Tibial nerve (tissue), 4 donors: ENCODE results near the gene SPTSSB. TPM values are rescaled to one million over a fixed set of nuclear protein-coding genes. Genes with fewer than 3 reads are reported as not detected.

Experiments used
- DNase-seq, 2 donors: peaks; one replicate each; pipeline ENCODE4 v3.0.0-alpha.2; 2019; ENCODE audit warnings: low spot score in 2 of 2
- H3K27ac ChIP-seq, 4 donors: fragments of 200-600 bp; sonication (generic) in 3 of 4; one replicate each; pipeline ENCODE4 v1.5.1; 2017 to 2019; ENCODE audit warnings: mild to moderate bottlenecking in 1 of 4
- H3K27me3 ChIP-seq, 2 donors: fragments of 200-600 bp; sonication (generic) in 1 of 2; one replicate each; pipeline versions ENCODE4 v1.5.1 to v1.6.0; 2017 to 2019
- H3K36me3 ChIP-seq, 3 donors: fragments of 200-600 bp; sonication (generic); one replicate each; pipeline ENCODE4 v1.5.1; 2018 to 2019
- H3K4me1 ChIP-seq, 4 donors: fragments of 200-600 bp; sonication (generic) in 3 of 4; one replicate each; pipeline ENCODE4 v1.5.1; 2017 to 2019
- H3K4me3 ChIP-seq, 4 donors: fragments of 200-600 bp; sonication (generic) in 3 of 4; one replicate each; pipeline ENCODE4 v1.5.1; 2017 to 2019; ENCODE audit warnings: mild to moderate bottlenecking in 1 of 4, moderate library complexity in 1 of 4
- H3K9me3 ChIP-seq, 4 donors: fragments of 200-600 bp; sonication (generic) in 3 of 4; one replicate each; pipeline ENCODE4 v1.5.1; 2017 to 2019
- EP300 ChIP-seq, 2 donors: sonication (generic); formaldehyde crosslinking; IDR thresholded peaks; one replicate each; pipeline ENCODE4 v1.6.1; 2017; ENCODE audit warnings: antibody characterized with exemption in 2 of 2, mild to moderate bottlenecking in 1 of 2
- POLR2A ChIP-seq, 2 donors: fragments of 450-650 bp; IDR thresholded peaks; one replicate each; pipeline ENCODE4 v1.6.1; 2017; ENCODE audit warnings: antibody characterized with exemption in 2 of 2, mild to moderate bottlenecking in 2 of 2, moderate library complexity in 2 of 2
- WGBS, 2 donors: methylation state at CpG; one replicate each; pipeline ENCODE4 v1.1.5; 2018; 5-methylcytosine and 5-hydroxymethylcytosine counted together
- total RNA-seq, 4 donors: library from RNA; depleted of rRNA; stranded (reverse); fragments of >200 nt; gene quantifications; one replicate each; pipeline ENCODE4 v1.1.0, GENCODE V29; 2016
- TF ChIP-seq, protein P1 (sequence below), 5 experiments: fragments of 200-600 bp in 3 of 5; fragments of 450-650 bp in 2 of 5; sonication (generic) in 3 of 5; IDR thresholded peaks; one replicate each; pipeline ENCODE4 v1.5.1; 2016 to 2019; ENCODE audit warnings: antibody characterized with exemption in 5 of 5, mild to moderate bottlenecking in 3 of 5, moderate library complexity in 2 of 5

Gene SPTSSB
- total RNA-seq, 4 donors from 2014 or later, result 0.63 TPM; not detected in 3

DNA sequence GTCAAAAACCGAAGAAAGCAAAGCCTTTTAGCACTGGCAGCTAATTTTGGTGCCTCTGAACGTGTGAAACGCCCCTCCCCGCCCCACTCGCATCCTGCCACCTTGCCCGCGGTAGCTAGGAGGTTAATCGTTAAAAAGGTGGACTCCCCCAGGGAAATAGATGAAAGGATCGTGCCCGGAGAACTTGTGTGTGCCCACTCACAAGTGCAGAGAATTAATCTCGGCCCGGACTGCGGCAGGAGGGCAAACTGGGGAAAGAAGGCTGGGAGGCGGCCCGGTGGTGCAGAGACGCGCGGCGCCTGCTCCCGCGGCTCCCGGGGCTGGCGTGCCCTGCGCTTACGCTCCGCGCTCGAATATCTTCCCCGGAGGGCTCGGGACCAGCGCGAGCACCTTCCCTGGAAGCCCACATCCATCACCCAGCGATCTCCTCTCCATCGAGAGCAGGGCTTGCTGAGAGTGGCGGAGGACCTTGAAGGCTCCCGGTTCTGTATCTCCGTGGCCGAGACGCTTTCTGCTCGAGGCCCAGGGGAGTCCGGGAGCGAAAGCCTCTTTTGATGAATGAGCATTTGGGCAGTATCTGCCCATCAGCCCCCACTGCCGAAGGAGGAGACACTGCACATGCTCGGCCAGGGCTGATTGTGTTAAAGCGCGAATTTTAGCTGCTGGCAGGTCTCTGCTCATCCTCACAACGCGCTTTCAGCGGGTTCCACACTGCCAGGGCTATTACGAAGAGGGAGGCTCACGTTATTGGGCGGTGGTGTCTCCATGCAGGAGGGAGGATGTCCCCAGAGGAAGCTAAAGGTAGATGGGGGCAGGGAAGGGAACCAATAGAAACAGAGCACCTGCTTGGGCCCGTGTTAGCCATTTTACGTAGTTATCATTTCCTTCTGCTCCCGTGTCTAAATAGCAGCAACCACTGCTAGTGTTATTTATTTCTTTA lies 1.3 kb upstream of the SPTSSB start:
- Histone ChIP-seq H3K27me3 (peaks cover 0 to 35% of the 10 kb centered on the region in 2 donors), H3K4me1 (peaks cover 0 to 21% (median 8%) of the 10 kb centered on the region in 4 donors), H3K36me3 (no peaks in the 10 kb centered on the region), H3K4me3 (peak overlapping the region; percentile 32 to 55 (median 38)), H3K27ac (no peak overlapping the region), H3K9me3 (no peaks in the 10 kb centered on the region)
- no peak for DNase-seq
- WGBS, 2 donors, result 4 to 5% methylated on average over 42 to 45 of the region's 55 CpGs
- TF ChIP-seq EP300 (IDR thresholded peaks at IDR 0.05), result no peak
- TF ChIP-seq, protein P1, sequence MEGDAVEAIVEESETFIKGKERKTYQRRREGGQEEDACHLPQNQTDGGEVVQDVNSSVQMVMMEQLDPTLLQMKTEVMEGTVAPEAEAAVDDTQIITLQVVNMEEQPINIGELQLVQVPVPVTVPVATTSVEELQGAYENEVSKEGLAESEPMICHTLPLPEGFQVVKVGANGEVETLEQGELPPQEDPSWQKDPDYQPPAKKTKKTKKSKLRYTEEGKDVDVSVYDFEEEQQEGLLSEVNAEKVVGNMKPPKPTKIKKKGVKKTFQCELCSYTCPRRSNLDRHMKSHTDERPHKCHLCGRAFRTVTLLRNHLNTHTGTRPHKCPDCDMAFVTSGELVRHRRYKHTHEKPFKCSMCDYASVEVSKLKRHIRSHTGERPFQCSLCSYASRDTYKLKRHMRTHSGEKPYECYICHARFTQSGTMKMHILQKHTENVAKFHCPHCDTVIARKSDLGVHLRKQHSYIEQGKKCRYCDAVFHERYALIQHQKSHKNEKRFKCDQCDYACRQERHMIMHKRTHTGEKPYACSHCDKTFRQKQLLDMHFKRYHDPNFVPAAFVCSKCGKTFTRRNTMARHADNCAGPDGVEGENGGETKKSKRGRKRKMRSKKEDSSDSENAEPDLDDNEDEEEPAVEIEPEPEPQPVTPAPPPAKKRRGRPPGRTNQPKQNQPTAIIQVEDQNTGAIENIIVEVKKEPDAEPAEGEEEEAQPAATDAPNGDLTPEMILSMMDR (IDR thresholded peaks at IDR 0.05), result no peak
- TF ChIP-seq POLR2A (IDR thresholded peaks at IDR 0.05), result no peak

DNA sequence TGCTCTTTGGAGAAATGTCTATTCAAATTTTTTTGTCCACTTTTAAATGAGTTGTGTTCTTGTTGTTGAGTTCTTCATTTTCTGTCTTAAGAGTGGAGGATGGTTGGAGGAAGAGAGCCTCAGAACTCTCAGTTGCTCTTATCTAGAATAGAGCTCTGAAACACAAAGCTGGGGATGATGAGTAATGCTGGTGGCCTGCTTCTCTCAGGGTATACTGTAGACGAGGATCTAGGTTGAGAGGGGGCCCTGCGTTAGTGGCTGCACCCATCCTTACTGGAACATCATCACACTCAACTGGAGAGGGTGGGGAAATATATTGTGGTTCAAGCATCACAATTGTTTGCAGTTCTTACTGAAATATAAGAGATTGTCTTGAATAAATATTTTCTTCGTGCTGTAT lies 1.8 kb downstream of the SPTSSB start:
- TF ChIP-seq POLR2A (IDR thresholded peaks at IDR 0.05), result no peak
- TF ChIP-seq EP300 (IDR thresholded peaks at IDR 0.05), result no peak
- TF ChIP-seq, protein P1 (IDR thresholded peaks at IDR 0.05), result no peak
- Histone ChIP-seq H3K27ac (no peak overlapping the region), H3K36me3 (no peaks in the 10 kb centered on the region), H3K4me1 (peaks cover 0 to 21% (median 8%) of the 10 kb centered on the region in 4 donors), H3K27me3 (peaks cover 0 to 28% of the 10 kb centered on the region in 2 donors), H3K9me3 (no peaks in the 10 kb centered on the region), H3K4me3 (no peak overlapping the region)
- no peak for DNase-seq
- WGBS, 2 donors, result 48 to 75% methylated on average over 3 of the region's 3 CpGs

DNA sequence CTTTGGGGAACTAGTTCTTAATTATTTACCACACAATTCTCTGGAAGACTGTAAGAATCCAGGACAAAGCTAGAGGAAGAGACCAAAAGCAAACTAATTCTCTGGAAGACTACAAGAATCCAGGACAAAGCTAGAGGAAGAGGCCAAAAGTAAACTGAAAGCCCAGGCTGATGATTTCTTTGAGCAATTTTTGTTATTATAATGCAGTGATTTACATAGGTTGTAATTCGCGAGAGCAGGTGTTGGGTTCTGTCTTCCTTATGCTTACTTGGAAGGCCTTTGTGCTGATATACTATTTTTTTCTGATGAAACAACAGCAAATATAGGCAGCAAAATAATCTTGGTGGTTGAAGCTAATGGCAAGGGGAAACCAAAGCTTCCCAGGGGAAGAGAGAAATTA lies 5.2 kb downstream of the SPTSSB start:
- WGBS, 2 donors, result 69 to 71% methylated on average over 2 of the region's 2 CpGs
- Histone ChIP-seq H3K4me3 (no peak overlapping the region), H3K4me1 (no peaks in the 10 kb centered on the region), H3K36me3 (no peaks in the 10 kb centered on the region), H3K9me3 (no peaks in the 10 kb centered on the region), H3K27me3 (peaks cover 0 to 6% of the 10 kb centered on the region in 2 donors), H3K27ac (no peak overlapping the region)
- DNase-seq, result no peak
- TF ChIP-seq, protein P1 (IDR thresholded peaks at IDR 0.05), result no peak
- TF ChIP-seq EP300 (IDR thresholded peaks at IDR 0.05) (no peak), POLR2A (IDR thresholded peaks at IDR 0.05) (no peak)

DNA sequence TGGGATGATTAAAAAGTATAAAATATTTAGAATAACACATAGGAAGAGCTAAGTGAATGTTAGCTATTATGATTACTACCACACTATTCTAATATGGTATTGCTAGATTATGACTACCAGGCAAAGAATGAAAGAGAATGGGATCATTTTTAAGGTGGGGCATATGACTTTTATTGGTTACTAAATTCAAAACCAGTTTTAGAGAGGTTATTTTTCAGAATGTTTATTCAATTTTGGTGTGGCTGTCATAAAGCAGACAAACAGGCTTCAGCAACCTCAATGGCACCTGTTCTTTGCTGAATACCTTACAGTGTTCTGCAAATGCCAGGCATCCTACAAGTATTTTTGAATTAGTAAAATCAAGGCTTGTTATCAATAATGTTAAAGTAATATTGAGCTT lies 12.8 kb downstream of the SPTSSB start:
- DNase-seq, result no peak
- Histone ChIP-seq H3K27me3 (no peaks in the 10 kb centered on the region), H3K4me3 (no peak overlapping the region), H3K36me3 (no peaks in the 10 kb centered on the region), H3K9me3 (no peaks in the 10 kb centered on the region), H3K27ac (no peak overlapping the region), H3K4me1 (no peaks in the 10 kb centered on the region)
- TF ChIP-seq EP300 (IDR thresholded peaks at IDR 0.05) (no peak), POLR2A (IDR thresholded peaks at IDR 0.05) (no peak)
- TF ChIP-seq, protein P1 (IDR thresholded peaks at IDR 0.05), result no peak

DNA sequence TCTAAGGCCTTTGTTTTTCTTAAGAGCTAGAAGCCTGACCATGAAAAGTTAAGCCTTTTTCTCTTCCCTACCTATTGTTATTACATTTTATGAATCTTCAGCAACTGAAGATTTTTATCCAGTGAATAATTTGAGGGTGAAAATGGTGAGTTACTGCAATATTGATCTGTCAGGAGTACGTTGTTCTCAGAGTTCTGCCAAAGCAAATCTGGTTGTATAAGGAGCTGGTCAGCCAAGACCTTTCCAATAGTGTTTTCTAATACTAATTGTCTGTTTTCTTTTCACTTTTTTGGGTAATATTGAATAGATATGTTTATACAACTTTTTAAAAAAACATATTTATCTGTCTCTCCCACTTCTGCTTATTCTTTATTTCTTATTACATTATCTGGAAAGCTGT lies 15.0 kb downstream of the SPTSSB start:
- TF ChIP-seq, protein P1 (IDR thresholded peaks at IDR 0.05), result no peak
- TF ChIP-seq POLR2A (IDR thresholded peaks at IDR 0.05), result no peak
- no peaks in the 10 kb centered on the region for H3K27me3 ChIP-seq
- no peak for DNase-seq
- WGBS, 2 donors, result 70 to 86% methylated on average over 1 of the region's 1 CpG
- no peak overlapping the region for H3K4me3 ChIP-seq
- H3K36me3 ChIP-seq, result no peaks in the 10 kb centered on the region
- no peaks in the 10 kb centered on the region for H3K9me3 ChIP-seq
- no peaks in the 10 kb centered on the region for H3K4me1 ChIP-seq
- no peak overlapping the region for H3K27ac ChIP-seq
